Ovary (tissue), 9 donors: ENCODE measurements around the gene HECTD1. TPM values are rescaled to one million over a fixed set of nuclear protein-coding genes. Genes with fewer than 3 reads are reported as not detected.
"Not testable (repeated sequence)": the region's sequence is repeated elsewhere in the genome, so short reads cannot be mapped to it uniquely, and the experiment has no call there.

Source experiments
- DNase-seq, 5 donors: peaks; one replicate each; pipeline ENCODE4 v3.0.0-alpha.2; 2019 to 2020
- H3K27ac ChIP-seq, 2 donors: fragments of 200-600 bp; one replicate each; pipeline versions ENCODE4 v1.5.1 to v1.8.0; 2019 to 2022
- H3K27me3 ChIP-seq: fragments of 200-600 bp; one replicate; pipeline ENCODE4 v1.8.0; 2022
- H3K36me3 ChIP-seq: fragments of 200-600 bp; sonication (generic); one replicate; pipeline ENCODE4 v1.5.1; 2019
- H3K4me1 ChIP-seq: one replicate; pipeline ENCODE4 v1.8.1; 2013; ENCODE audit warnings: mild to moderate bottlenecking, moderate library complexity; ENCODE audit not compliant: insufficient read depth
- H3K4me3 ChIP-seq: fragments of 200-600 bp; sonication (generic); one replicate; pipeline ENCODE4 v1.5.1; 2017
- H3K9me3 ChIP-seq, 2 donors: fragments of 200-600 bp in 1 of 2; sonication (generic) in 1 of 2; one replicate each; pipeline versions ENCODE4 v1.5.1 to v1.8.1; 2013 to 2019; ENCODE audit warnings: mild to moderate bottlenecking in 1 of 2, moderate library complexity in 1 of 2
- CTCF ChIP-seq, 3 donors: fragments of 450-650 bp in 2 of 3; fragments of 200-600 bp in 1 of 3; IDR thresholded peaks; one replicate each; pipeline versions ENCODE4 v1.5.1 to v1.8.0; 2016 to 2022; ENCODE audit warnings: antibody characterized with exemption in 3 of 3, mild to moderate bottlenecking in 1 of 3
- EP300 ChIP-seq: sonication (generic); formaldehyde crosslinking; IDR thresholded peaks from one replicate; pipeline ENCODE4 v1.6.1; 2017; ENCODE audit warnings: antibody characterized with exemption
- POLR2A ChIP-seq: fragments of 450-650 bp; IDR thresholded peaks from one replicate; pipeline ENCODE4 v1.6.1; 2017; ENCODE audit warnings: antibody characterized with exemption, mild to moderate bottlenecking, moderate library complexity
- WGBS, 3 donors: extraction: QIAGEN DNeasy Blood & Tissue Kit in 1 of 3; methylation state at CpG; one replicate each; pipeline versions ENCODE4 v1.1.5 to v1.1.7; 2013 to 2017; 5-methylcytosine and 5-hydroxymethylcytosine counted together
- intact Hi-C, 4 donors: fragments of 100-400 bp; cut with DNase I; formaldehyde crosslinking; loops; one replicate each; pipeline versions ENCODE4 v1.11.0 to v1.15.1; 2022 to 2023
- polyA plus RNA-seq, 2 donors: library from polyadenylated mRNA; stranded (reverse); fragments of 200-250 nt in 1 of 2; fragments of 350-450 nt in 1 of 2; fragmentation: Illumina TruSeq in 1 of 2; extraction: RNeasy Lipid Tissue Mini Kit (QIAGEN cat#74804) in 1 of 2; gene quantifications; one replicate each; pipeline ENCODE4 v1.2.3, GENCODE V29; 2013 to 2014
- total RNA-seq, 7 donors: library from RNA; depleted of rRNA in 2 of 7; stranded (reverse); fragments of >200 nt in 2 of 7; fragmentation: NEBNext Ultra II Directional in 3 of 7; extraction: Animal tissue kit (Norgen Biotek cat#: 25700) in 3 of 7; gene quantifications; one replicate each; pipeline versions ENCODE4 v1.1.0 to v1.2.4, GENCODE V29; 2016 to 2023
- donor health status: DM: no; HTN: no; CAD: no; lungs with moderate emphysema.
- donor health status: DM: no; HTN: no; CAD: no.
- donor health status: Bipolar disorder and iron deficiency.
- donor health status: DM: yes; HTN: yes; CAD: no.
- donor health status: DM: no; HTN: no; CAD: no.
- donor health status: DM: yes; HTN: yes; CAD: no.

HECTD1 gene
- total and polyA plus RNA-seq, 9 donors, result 59.7 to 186 (median 144) TPM

GRCh38 chr14:31190219-31190603 is 17.4 kb downstream of the HECTD1 start:
- 77 to 90% (median 88%) methylated on average over 3 of the region's 3 CpGs for WGBS, 3 donors
- H3K27ac ChIP-seq, result no peak overlapping the region
- intact Hi-C loops, result no loop called here
- H3K9me3 ChIP-seq, result no peaks in the 10 kb centered on the region
- H3K4me1 ChIP-seq, result peaks cover 2% of the 10 kb centered on the region
- H3K4me3 ChIP-seq, result no peak overlapping the region
- no peaks in the 10 kb centered on the region for H3K27me3 ChIP-seq
- H3K36me3 ChIP-seq, result no peaks in the 10 kb centered on the region
- no peak for DNase-seq
- TF ChIP-seq CTCF (IDR thresholded peaks at IDR 0.05), result no peak
- TF ChIP-seq POLR2A, result no peak
- no peak for TF ChIP-seq EP300

- Histone ChIP-seq H3K36me3 (no peaks in the 10 kb centered on the region), H3K27ac (no peak overlapping the region), H3K27me3 (no peaks in the 10 kb centered on the region), H3K9me3 (no peaks in the 10 kb centered on the region), H3K4me3 (no peak overlapping the region), H3K4me1 (peaks cover 2% of the 10 kb centered on the region)
- no peak for DNase-seq
- no peak for TF ChIP-seq EP300
- WGBS, 3 donors, result 85 to 93% (median 92%) methylated on average over 5 of the region's 5 CpGs
- intact Hi-C loops, result no loop called here
Observed at GRCh38 chr14:31189346-31190218, 18.0 kb downstream of the HECTD1 start.

GRCh38 chr14:31188744-31189143 is 18.8 kb downstream of the HECTD1 start:
- no peak overlapping the region for H3K27ac ChIP-seq
- no peaks in the 10 kb centered on the region for H3K9me3 ChIP-seq
- DNase-seq, result no peak
- 92 to 97% (median 96%) methylated on average over 1 of the region's 1 CpG for WGBS, 3 donors
- H3K4me3 ChIP-seq, result no peak overlapping the region
- H3K27me3 ChIP-seq, result no peaks in the 10 kb centered on the region
- no peaks in the 10 kb centered on the region for H3K36me3 ChIP-seq
- TF ChIP-seq POLR2A (no peak), CTCF (IDR thresholded peaks at IDR 0.05) (no peak), EP300 (no peak)
- peaks cover 2% of the 10 kb centered on the region for H3K4me1 ChIP-seq
- intact Hi-C loops, result no loop called here

GRCh38 chr14:31182016-31182415 is 25.6 kb downstream of the HECTD1 start:
- H3K27ac ChIP-seq, H3K27me3 ChIP-seq, H3K36me3 ChIP-seq, H3K9me3 ChIP-seq, H3K4me1 ChIP-seq, intact Hi-C loops, DNase-seq, H3K4me3 ChIP-seq: not testable (repeated sequence)
- 90 to 98% (median 96%) methylated on average over 6 of the region's 6 CpGs for WGBS, 3 donors

GRCh38 chr14:31181271-31181670 is 26.3 kb downstream of the HECTD1 start:
- no peaks in the 10 kb centered on the region for H3K9me3 ChIP-seq
- no peaks in the 10 kb centered on the region for H3K4me1 ChIP-seq
- no peak overlapping the region for H3K4me3 ChIP-seq
- no peaks in the 10 kb centered on the region for H3K27me3 ChIP-seq
- 92 to 95% (median 95%) methylated on average over 3 of the region's 3 CpGs for WGBS, 3 donors
- TF ChIP-seq EP300 (no peak), POLR2A (no peak), CTCF (IDR thresholded peaks at IDR 0.05) (no peak)
- no peak overlapping the region for H3K27ac ChIP-seq
- no peaks in the 10 kb centered on the region for H3K36me3 ChIP-seq
- intact Hi-C loops, result no loop called here
- no peak for DNase-seq
